NK-92 (cell line): ENCODE measurements around the gene B4GALT2.

ENCODE experiments used
- DNase-seq: peaks from one replicate; lab custom pipeline; 2025; ENCODE audit not compliant: unreplicated experiment; lab: John Stamatoyannopoulos, UW

B4GALT2 gene

GRCh38 chr1:43983253-43983899 lies 4.4 kb downstream of the B4GALT2 start:
- no peak for DNase-seq

DNA sequence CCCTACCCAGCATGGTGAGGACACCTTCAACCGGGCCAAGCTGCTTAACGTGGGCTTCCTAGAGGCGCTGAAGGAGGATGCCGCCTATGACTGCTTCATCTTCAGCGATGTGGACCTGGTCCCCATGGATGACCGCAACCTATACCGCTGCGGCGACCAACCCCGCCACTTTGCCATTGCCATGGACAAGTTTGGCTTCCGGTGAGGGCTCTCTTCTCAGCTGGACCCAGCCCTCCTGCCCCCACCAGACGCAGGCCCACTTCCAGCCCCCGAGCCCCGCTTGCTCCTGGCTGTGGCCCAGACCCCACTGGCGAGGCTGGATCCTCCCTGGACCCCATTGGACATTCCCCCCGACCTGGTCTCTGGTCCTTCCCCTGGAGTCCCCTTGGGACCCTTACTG lies 5.8 kb downstream of the B4GALT2 start:
- DNase-seq: no peak

- DNase-seq: no peak
These were observed 7.1 kb downstream of the B4GALT2 start for GRCh38 chr1:43985984-43986595.

DNA sequence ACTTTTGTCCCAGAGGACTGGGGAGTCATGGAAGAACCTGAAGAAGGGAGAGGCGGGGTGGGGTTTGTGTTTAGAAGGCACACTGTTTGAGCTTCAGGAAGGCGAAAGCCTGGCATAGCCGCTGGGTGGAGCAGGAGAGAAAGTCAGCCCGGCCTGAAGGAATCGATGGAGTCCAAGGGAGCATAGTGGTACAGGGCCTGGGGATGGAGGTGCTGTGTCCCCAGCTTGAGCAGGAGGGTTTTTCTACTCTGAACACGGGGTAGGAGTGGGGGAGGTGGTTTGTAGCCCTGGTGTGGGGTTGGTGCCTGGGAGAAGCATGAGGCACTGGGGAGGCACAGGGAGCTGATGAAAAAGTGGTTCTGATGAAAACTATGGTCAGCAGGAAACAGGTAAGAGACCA lies 7.7 kb downstream of the B4GALT2 start:
- no peak for DNase-seq

DNA sequence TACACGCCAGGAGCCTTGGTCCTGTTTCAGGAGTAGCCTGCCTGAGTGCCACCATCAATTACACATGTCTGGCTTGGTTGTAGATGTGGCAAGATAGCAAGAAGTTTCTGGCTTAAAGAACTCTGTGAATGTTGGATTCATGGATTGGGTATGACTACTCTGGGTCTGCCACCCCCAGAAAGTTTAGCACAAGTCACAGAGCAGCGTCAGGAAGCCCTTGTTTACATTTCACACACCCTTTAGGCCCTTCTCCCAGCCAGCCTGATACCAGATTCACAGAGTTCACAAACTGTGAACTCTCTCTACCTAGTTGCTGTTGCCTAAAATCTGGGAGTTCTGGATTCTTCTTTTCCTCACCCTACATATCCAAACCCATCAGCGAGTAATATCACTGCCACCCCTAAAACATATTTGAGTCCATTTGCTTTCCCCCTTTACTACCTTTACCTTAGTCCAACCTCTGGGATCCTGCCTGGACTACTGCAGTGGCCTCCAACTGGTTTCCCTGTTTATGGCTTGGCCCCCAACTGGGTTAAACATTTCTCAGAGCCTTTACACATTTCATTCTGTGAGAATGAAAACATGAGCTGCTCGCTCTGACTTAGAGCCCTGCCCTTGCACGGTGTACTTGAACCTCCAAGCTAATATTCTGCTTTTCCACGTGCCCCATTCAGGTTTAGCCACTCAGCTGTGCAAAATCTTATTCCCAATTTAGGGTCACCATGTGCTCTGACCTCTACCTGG lies 8.3 kb downstream of the B4GALT2 start:
- DNase-seq: no peak

DNA sequence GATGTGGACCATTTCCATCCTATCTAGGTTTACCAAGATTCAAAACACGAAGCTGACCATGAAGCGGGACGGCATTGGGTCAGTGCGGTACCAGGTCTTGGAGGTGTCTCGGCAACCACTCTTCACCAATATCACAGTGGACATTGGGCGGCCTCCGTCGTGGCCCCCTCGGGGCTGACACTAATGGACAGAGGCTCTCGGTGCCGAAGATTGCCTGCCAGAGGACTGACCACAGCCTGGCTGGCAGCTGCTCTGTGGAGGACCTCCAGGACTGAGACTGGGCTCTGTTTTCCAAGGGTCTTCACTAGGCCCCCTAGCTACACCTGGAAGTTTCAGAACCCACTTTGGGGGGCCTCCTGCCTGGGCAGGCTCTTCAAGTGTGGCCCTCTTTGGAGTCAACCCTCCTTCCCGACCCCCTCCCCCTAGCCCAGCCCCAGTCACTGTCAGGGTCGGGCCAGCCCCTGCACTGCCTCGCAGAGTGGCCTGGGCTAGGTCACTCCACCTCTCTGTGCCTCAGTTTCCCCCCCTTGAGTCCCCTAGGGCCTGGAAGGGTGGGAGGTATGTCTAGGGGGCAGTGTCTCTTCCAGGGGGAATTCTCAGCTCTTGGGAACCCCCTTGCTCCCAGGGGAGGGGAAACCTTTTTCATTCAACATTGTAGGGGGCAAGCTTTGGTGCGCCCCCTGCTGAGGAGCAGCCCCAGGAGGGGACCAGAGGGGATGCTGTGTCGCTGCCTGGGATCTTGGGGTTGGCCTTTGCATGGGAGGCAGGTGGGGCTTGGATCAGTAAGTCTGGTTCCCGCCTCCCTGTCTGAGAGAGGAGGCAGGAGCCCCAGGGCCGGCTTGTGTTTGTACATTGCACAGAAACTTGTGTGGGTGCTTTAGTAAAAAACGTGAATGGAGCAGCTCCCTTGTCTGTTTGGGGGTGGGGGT lies 11.5 kb downstream of the B4GALT2 start:
- DNase-seq: no peak

DNA sequence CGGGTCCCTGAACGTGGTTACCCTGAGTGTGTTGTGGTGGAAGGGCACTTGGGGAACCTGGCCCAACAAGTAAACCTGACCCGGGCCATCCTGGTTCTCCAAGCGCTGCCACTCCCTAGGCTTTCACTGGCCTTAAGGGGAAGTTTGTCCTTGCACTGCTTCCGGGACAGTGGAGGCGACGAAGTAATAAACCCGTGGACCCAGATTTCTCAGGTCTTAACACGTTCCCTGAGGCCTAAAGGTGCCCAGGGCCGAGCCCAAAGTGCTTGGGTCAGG lies 12.1 kb downstream of the B4GALT2 start:
- DNase-seq: no peak

GRCh38 chr1:43991476-43992231 lies 12.6 kb downstream of the B4GALT2 start, which contains the start of gene CCDC24:
TSS of gene CCDC24 (plus strand) at chr1:43991599. CDS start at chr1:43991879, 280 bp downstream.
- DNase-seq: no peak

DNA sequence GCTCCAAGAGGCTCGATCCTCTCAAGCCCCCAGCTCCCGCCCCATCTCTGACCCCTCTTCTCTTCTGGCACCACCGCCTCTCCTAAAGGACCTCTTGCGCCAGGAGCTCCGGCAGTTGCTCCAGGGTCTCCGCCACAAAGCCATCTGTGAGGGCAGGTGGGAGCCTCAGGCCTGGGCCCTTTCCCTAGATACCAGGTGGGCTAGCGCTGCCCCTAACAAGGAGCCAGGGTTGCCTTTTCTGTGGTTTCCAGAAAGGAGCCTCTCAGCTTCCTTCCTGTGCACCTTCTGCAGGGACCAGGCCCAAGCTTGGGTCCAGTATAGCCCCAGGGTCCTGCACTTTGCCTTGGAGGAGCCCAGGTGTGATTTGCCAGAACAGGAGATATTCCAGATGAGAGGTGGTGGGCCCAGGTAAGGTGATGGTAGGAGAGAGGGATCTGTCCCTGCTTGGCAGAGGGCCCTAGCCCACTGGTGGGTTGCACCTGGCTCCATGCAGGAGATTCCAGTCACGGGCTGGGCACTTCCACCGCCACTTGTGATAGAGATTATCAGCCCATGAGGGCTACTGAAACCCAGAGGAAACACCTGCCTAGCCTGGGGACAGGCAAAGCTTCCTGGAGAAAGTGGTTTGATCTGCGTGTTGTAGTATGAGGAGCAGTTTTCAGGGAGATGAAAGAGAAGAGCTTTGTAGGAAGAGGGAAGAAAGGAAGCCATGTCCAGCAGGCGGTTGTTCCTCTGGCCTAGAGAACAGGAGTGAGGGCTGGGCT lies 13.4 kb downstream of the B4GALT2 start:
- DNase-seq: no peak

- no peak for DNase-seq
These were observed 14.3 kb downstream of the B4GALT2 start for GRCh38 chr1:43993206-43993914.

GRCh38 chr1:43994071-43994470 lies 15.1 kb downstream of the B4GALT2 start:
- no peak for DNase-seq

DNA sequence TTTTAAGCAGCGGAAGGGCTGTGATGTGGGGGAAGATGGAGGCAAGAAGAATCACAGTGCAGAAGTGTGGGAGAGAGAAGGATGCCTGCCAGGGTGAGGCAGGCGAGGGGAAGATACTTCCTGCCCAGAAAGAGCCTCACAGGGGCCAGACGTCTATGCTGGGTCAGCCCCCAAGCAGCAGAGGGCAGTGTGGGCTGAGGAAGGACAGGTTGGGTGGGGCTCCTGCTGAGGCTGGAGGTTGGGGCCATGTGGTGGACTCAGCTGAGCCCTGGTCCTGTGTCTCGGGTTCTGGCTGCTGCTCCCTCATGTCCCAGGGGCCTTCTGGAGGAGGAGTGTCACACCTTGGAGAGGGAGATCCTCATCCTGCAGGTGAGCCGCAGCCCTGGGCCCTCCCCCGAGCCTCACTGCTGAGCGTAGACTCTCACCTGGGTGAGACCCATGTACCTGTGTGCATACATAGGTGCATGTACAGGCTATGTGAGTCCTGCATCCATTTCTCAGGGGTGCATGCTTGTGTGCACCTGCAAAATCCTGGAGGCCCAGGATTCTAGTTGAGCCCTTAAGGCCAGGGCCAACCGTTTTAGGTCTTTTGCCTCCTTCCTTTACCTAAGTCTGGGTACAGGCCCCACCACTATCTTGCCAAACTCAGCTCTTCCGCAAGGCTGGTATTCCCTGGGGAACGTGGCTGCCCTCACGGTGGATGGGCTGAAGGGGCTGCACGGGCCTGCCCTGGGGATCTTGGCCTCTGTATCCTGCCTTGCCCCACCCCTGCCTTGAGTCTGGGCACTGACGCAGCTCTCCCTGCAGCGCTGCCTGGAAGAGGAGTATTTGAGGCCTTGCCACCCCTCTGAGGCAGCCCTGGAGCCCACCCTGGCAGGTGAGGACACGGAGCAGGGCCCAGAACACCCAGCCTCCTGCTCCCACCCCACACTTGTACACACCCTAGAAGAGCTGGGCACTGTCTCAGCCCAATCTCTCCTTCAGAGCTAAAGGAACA lies 16.1 kb downstream of the B4GALT2 start:
- DNase-seq: no peak

- DNase-seq: no peak
These were observed 17.1 kb downstream of the B4GALT2 start for GRCh38 chr1:43995984-43996732.

- no peak for DNase-seq
These were observed 17.7 kb downstream of the B4GALT2 start for GRCh38 chr1:43996733-43997115.

GRCh38 chr1:43997295-43997999 lies 18.4 kb downstream of the B4GALT2 start:
- DNase-seq: no peak

- DNase-seq: no peak
These were observed 19.0 kb downstream of the B4GALT2 start for GRCh38 chr1:43998000-43998378.

DNA sequence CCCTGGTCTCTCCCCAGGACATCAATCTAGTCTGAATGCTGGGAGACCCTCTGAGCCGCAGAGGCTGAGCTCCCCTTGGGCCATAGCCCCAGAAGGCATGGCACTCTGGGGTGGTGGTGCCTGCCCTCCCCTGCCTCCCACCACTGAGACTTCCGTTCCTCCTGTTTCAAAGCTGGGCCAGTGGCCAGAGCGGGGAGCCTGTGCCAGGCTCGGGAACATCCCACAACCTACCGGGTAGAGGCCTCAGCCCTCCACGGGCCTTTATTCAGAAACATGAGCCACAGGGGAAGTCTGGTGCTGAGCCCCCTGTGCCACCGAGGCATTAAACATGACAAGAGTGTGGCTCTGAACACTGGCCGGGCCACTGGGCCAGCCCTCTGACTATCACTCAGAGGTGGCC lies 20.4 kb downstream of the B4GALT2 start:
- DNase-seq: no peak
